DMS114 treated with DMSO at 0.1 percent for 48 hours (cell line): ENCODE data around the gene BEND6.
A peak's percentile ranks its signal among the peaks of the same experiment; 100 is the strongest.
"Not testable (repeated sequence)": the region's sequence is repeated elsewhere in the genome, so short reads cannot be mapped to it uniquely, and the experiment has no call there.

ENCODE experiments used
- DNase-seq: peaks from one replicate; lab custom pipeline; 2025; ENCODE audit not compliant: unreplicated experiment; lab: John Stamatoyannopoulos, UW

Gene BEND6

DNA sequence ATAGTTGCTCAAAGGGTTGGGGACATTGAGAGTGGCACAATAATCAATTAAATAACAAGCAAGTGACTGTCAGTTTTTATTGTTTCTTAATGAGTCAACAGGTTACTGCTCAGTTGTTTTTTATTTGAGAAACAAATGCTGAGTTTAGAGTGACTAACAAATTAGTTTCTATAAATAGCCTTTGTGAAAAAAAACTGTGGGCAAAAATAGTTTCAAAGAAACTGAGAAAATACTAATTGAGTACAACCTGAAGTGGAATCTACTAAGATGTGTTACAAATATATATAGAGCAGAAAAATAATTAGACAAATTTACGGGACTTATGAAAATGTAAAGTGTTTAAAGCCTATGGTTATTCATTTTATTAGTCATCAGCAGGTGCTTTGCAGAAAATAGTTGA is 22.3 kb downstream of the BEND6 start:
- no peak for DNase-seq

DNA sequence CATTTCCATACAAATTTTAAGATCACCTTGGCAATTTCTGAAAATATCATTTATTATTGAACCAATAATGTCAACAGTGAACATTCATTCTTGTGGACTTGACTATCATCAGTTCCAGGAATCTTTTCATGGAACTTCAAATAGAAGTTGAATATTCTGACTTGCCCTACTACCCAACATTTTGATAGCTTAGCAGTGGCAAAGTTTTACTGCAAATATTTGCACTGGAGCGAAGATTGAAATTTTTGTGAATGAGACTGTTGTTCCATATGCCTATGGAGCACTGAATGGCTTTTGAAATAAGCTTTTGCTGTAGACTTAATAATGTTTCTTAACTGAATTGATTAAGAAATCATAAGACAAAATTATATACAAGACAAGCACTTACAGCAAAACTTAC is 23.6 kb downstream of the BEND6 start:
- no peak for DNase-seq

DNA sequence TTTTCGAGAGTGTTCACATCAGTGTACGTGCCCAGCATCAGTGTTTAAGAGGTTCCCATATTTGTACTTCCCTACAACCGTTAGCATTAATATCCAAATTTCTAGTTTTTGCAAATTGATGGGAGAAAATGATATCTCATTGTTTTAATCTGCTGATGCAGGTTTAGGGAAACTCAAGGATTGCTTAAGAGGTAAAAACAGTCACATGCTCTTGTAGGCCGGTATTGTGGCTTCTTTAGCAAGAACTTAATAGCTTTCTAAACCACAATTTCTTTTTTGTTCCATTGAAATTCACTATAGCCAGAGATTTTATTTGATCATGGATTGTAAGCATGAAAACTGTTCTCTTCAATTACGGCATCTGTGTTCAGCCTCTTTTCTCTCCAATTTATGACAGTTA is 29.5 kb downstream of the BEND6 start:
- no peak for DNase-seq

DNA sequence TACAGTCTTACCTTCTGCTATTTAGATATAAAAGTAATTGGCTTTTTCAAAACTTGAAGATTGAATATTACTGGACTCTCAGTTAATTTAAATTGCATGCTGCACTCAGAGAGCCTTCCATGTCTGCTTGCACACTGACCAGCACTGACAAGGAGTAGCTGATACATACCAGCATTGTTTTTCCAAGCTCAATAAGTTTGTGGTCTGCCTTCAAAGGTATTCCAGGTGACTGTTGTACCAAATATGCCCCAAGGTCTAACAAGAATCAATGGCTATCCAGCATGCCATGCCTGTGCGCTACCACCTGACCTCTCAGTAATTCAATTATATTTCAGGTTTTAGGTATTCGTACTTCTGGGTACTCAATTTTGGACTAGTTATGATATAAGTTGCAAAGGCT is 30.0 kb downstream of the BEND6 start:
- DNase-seq = no peak

DNA sequence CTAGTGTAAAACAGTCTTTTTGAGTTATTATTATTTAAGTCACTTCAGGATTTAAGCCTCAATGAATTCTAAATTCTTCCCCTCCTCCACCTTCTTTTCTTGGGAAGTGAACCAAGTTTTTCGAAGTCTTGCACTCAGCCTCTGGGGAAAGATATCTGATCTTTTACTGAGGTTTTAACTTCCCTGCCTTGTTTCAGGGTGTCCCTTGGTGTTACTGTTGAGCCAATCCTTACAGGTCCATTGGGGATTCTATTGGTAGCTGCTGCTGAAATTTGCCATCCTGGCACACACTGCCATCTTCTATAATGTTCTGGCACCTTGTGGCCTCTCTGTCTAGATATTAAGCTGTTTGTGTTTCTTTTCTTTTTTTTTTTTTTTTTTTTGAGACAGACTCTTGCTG is 31.7 kb downstream of the BEND6 start:
- no peak for DNase-seq

DNA sequence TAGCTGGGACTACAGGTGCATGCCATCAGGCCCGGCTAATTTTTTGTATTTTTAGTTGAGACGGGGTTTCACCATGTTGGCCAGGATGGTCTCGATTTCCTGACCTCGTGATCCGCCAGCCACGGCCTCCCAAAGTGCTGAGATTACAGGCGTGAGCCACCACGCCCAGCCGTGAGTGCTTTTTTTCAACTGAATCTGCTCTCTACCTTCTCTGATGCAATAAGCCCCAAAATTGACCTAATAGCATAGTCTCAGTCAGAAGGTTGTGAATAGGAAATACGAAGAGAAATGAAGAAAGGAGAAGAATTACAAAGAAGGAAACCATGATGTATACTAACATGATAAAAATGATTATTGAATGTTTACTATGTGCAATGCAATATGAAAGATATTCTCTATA is 33.2 kb downstream of the BEND6 start:
- no peak for DNase-seq

DNA sequence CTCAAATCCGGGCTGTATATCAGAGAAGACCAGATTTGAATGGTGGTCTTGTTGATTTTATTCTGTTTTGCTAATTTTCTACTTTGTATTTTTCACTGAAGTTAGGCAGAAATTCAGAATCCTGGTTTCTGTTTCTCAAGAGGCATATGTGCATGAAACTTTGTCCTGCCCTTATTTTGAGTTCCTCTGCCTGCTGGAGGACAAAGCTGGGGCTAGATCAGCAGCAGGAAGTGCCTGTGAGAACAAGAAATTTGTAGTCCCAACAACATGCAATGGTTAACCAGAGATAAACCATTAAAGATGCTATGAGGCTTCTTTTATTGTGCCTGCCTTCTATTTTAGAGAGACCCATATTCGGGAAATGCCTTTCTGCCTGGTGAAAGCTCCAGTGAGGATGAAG is 37.1 kb downstream of the BEND6 start:
- no peak for DNase-seq

DNA sequence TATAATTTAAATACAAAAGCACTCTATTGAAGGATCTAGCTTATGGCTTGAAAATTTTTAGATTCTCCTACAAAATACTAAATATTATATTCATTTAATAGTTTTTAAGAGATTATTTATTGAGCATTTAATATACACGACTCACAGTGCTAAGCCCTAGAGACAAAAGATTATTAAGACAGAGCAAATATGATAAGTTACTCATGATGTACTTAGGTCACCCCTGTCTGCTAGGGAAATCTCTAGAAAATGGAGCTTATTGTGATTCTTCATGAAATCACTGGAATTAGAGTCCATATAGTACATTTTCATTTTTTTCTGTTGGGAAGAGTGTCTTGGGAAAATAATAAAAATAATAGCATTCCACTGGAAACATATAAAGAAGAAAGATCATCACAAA is 37.8 kb downstream of the BEND6 start:
- no peak for DNase-seq

DNA sequence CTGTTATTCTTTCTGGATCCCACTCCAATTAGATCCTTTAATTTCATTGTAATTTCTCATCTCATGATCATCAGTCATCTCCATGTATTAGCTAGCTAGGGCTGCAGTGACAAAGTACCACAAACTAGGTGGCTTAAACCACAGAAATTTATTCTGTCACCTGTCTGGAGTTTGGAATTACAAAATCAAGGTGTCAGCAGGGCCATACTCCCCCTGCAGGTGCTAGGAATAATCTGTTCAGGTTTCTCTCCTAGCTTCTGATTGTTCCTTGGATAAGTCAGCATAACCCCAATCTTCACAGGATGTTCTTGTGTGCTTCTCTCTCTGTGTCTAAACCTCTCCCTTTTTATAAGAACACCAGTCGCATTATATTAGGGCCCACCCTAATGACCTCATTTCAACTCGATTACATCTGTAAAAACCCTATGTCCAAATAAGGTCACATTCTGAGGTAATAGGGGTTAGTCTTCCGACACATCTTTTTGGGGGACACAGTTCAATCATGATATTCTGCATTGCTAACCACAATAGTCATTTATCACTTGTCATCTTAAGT is 40.5 kb downstream of the BEND6 start:
- DNase-seq = no peak

DNA sequence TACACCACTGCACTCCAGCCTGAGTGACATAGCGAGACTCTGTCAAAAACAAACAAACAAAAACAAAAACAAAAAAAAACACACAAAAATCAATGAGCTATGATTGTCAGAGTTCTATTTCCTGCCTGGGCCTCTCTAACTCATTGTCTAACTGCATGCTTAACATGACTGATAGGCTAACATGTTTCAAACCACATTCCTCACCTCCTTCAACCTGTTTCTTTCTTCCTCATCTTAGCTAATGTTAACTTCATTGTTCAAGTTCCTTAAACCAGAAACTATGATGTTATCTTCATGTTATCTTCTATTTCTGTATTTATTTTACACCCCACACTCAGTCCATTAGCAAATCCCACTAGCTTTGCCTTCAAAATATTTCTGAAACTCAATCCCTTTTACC is 41.5 kb downstream of the BEND6 start:
- DNase-seq = no peak

DNA sequence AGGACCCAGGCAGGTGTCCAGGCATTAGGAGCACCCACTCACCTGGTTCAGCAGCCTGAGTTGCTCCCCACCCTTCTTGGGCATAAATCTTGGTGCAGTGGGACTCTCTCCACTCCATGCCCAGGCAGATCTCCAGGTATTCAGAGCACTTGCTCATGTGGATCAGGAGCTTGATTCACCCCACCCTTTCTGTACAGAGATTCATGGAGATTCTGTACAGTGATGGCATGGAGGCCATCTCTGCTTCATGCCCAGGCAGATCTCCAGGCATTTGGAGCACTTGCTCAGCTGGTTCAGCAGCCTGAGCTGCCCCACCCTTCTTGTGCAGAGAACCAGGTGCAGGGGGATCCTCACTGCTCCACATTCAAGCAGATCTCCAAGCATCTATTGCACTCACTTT is 44.1 kb downstream of the BEND6 start:
- no peak for DNase-seq

DNA sequence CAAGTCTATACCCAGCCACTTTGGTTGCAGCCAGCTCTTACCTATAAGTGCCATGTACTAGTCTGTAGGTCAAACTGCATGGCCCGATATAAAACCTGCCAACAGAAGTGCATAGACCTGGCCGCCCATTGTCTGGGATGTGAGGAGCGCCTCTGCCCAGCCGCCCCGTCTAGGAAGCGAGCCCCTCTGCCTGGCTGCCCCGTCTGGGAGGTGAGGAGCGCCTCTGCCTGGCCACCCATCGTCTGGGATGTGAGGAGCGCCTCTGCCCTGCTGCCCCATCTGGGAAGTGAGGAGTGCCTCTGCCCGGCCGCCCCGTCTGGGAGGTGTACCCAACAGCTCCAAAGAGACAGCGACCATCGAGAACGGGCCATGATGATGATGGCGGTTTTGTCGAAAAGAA is 44.8 kb downstream of the BEND6 start:
- not testable (repeated sequence) for DNase-seq

DNA sequence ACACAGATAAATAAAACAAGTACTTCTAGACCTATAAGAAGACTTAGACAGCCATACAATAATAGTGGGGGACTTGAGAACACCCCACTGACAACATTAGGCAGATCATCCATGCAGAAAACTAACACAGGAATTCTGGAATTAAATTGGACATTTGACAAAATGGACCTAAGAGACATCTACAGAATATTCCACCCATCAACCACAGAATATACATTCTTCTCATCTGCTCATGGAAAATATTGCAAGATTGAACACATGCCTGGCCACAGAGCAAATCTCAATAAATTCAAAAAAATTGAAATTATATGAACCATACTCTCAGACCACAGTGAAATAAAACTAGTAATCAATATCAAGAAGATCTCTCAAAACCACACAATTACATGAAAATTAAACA is 47.3 kb downstream of the BEND6 start:
- no peak for DNase-seq

DNA sequence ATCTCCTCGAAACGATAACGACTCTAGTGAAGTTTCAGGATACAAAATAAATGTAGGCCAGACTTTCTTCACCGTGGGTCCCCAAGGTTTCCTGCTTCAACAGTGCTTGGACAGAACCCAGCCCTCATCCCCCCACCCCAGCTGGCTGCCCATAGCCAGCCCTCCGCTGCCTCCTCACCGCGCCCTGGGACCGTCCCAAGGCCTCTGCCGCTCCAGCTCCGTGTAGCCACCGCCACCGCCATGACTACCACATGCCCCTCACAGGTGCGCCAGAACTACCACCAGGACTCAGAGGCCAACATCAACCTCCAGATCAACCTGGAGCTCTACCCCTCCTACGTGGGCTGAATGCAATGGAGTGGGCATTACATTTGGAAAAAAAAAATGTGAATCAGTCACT is 49.4 kb downstream of the BEND6 start:
- DNase-seq = no peak

DNA sequence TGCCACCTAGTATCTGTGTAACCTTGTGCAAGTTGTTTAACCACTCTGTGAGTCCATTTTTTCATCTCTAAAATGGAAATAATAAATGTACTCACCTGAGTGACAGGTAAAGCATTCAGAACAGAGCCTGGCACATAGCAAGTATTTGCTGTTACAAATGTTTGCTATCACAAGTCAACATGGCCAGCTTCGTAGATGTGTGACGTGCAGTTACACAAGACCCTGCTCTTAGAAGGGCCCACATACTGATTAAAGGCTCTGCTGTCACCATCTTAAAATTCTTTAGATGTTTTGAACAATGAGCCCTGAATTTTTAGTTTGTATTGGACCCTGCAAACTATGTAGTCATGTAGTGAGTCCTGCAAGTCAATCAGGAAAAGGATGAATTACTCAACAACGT is 51.2 kb downstream of the BEND6 start:
- no peak for DNase-seq

DNA sequence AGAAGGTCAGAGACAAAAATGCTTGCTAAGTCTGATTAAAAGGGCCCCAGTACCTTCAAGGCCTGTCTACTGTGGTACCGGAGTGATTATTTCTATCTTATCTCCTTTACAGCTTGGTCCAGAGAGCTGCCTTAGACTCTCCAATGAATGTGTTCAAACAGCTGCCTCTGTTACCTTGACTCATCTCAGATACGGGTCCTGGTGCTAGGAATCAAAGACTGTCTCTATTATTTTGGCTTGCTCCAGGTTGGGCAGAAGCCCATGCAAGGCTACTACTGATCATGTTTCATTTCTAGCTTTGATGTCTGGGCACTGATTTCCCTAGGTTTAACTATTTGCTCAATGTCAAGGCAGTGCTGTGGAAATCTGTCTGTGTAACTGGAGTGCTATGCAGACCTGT is 53.2 kb downstream of the BEND6 start:
- not testable (repeated sequence) for DNase-seq

DNA sequence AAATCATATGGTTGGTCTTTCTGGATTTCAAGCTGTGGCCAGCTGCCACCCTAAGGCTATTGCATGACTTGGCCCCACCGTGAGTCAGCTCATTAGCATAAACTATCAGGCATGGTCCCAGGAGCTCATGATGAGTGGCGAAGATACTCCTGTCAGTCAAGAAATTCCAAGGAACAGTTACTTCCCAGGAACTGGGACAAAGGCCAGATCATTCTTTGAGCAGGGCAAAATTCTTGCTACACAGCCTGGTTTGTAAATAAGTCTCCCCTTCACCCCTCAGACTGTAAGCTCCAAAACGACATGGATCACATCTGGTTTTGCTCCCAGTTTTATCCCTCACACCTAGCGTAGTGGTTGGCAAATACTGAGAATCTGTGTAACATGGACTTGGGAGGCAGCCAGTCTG is 58.6 kb downstream of the BEND6 start:
- no peak for DNase-seq

DNA sequence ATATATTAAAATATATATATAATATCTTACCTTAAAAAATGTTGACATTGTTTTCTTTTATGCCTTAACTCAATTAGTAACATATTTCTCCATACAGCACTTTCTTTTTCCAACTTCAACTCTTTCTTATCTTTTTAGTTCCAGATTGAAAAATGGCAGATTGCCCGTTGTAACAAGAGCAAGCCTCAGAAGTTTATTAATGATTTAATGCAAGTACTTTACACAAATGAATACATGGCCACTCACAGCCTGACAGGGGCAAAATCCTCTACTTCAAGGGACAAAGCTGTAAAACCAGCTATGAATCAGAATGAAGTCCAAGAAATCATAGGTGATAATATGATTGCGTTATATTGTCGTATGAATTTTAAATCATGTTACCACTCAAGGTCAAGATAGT is 62.2 kb downstream of the BEND6 start:
- no peak for DNase-seq

DNA sequence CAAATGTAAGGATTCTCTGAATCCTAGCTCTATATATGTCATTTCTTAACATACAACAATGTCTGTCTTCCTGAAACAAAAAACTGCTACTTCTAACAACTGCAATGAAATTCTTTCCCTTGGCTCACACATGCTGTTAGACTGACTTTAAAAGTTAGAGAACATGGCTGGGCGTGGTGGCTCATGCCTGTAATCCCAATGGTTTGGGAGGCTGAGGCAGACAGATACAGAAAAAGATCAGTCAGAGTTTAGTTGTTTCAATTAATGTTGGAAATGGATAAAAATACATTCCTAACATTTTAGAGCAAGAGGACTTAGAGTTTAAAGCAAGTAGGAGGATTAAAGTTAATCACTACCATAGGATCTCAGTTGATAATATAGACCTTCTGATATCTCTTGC is 62.9 kb downstream of the BEND6 start:
- DNase-seq = no peak

DNA sequence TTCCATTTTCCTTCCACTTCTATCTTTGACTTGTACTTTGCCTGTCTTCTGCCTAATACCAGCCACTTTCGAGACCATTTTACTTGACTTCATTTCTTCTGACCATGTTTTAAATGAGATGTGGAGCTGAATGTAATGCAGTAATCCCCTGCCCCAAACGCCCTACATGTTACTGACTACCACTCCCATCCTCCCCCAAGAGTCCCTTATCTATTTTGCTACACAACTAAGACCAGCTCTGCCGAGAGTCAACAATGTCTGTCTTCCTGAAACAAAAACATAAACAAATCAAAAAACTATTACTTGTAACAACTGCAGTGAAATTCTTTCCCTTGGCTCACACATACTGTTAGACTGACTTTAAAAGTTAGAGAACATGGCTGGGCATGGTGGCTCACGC is 64.5 kb downstream of the BEND6 start:
- DNase-seq = no peak

DNA sequence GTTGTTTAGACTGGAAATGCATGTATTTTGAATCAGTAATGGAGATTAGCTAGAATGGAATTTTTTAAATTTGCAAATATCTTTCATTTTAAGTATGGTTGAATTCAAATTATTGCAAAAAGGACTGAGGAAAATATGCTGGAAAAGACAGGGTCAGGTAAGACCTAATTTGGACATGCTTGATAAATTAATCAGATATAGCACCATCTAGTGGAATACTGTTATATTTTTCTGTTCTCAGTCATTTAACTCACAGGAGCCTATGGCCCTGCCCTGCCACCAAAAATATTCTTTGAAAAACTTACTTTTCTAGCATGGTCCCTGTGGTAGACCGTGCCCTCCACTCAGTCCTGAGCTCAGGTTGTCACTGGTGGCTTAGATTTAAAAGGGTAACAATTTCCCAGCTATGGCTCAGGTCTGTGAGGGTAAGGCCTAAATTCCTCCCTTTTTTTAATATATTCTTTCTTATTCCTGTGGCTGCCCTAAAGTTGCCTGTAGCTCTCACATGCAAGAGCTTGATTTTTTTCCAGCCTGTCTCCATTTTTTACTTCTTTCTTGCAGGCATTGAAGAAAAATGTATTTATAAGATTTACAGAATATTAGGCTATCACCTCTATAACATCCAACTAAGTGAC is 66.3 kb downstream of the BEND6 start:
- peak; percentile 74 for DNase-seq

DNA sequence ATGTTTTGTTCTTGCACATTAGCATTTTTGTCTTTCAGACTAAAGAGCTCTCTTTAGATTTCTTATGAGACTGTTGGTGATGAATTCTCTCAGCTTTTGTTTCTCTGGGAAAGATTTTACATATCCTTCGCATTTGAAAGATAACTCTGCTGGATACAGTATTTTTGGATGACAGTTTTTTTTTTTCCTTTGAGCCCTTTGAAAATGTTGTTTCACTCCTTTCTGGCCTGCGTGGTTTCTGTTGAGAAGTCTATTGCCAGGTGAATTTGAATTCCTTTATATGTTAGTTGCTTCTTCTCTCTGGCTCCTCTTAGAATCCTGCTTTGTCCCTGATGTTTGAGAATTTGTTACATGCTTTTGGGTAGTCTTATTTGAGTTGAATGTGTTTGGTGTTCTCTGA is 69.4 kb downstream of the BEND6 start:
- no peak for DNase-seq

DNA sequence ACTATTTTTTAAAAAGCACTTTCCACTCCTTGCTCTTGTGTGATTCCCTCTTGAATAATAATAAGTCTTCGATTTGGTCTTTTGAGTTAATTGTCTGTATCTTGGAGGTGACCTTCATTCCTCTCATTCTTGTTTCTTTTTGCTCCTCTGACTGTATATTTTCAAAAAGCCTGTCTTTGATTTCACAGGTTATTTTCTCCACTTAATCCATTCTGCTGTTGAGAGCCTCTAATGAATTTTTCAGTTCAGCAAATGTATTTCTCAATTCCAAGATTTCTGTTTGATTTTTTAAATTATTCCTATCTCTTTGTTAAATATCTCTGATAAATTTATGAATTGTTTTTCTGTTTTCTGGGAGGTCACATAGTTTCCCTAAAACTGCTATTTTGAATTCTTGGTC is 69.9 kb downstream of the BEND6 start:
- no peak for DNase-seq
